Naive B cell (primary cell): Measurements from ENCODE around the gene CCDC141. TPM values are rescaled to one million over a fixed set of nuclear protein-coding genes. Genes with fewer than 3 reads are reported as not detected.
A peak's percentile ranks its signal among the peaks of the same experiment; 100 is the strongest.

Source experiments
- ATAC-seq, 2 donors: fragments of 150-1000 bp; cut with Tn5 transposase; 2 replicates each; pipeline ENCODE4 v1.10.0; 2021; ENCODE audit warnings: low read depth in 2 of 2, mild to moderate bottlenecking in 2 of 2, moderate library complexity in 2 of 2
- DNase-seq: peaks from one replicate; pipeline ENCODE4 v3.0.0; 2022
- H3K27ac Mint-ChIP-seq, 6 donors: one replicate each; pipeline ENCODE4 v1.8.0; 2020 to 2022; ENCODE audit warnings: mild to moderate bottlenecking in 6 of 6, mixed read lengths in 6 of 6, moderate library complexity in 5 of 6, inconsistent platforms in 2 of 6
- H3K27me3 Mint-ChIP-seq, 3 donors: one replicate each; pipeline ENCODE4 v1.8.0; 2021 to 2022; ENCODE audit warnings: mixed read lengths in 3 of 3, mild to moderate bottlenecking in 1 of 3
- H3K36me3 Mint-ChIP-seq, 2 donors: one replicate each; pipeline ENCODE4 v1.8.0; 2020 to 2022; ENCODE audit warnings: mixed read lengths in 2 of 2, inconsistent platforms in 1 of 2, mild to moderate bottlenecking in 1 of 2
- H3K4me1 Mint-ChIP-seq, 3 donors: one replicate each; pipeline ENCODE4 v1.8.0; 2020 to 2022; ENCODE audit warnings: mixed read lengths in 3 of 3, inconsistent platforms in 1 of 3, mild to moderate bottlenecking in 1 of 3, moderate library complexity in 1 of 3
- H3K4me3 Mint-ChIP-seq, 8 donors: one replicate each; pipeline ENCODE4 v1.8.0; 2020 to 2022; ENCODE audit warnings: mild to moderate bottlenecking in 8 of 8, mixed read lengths in 8 of 8, moderate library complexity in 8 of 8, inconsistent platforms in 2 of 8
- H3K9me3 Mint-ChIP-seq, 7 donors: one replicate each; pipeline ENCODE4 v1.8.0; 2020 to 2022; ENCODE audit warnings: mixed read lengths in 7 of 7, mild to moderate bottlenecking in 5 of 7, inconsistent platforms in 2 of 7, moderate library complexity in 1 of 7
- polyA plus RNA-seq, 6 donors: library from polyadenylated mRNA; unstranded; fragments of 300-500 nt; fragmentation: Illumina TruSeq; gene quantifications; one replicate each; pipeline ENCODE4 v1.2.3, GENCODE V29; 2021; ENCODE audit warnings: low read depth in 6 of 6

CCDC141 gene
- polyA plus RNA-seq, 6 donors from 2014 or later, result 3.3 to 20.1 (median 7.5) TPM

- Mint-ChIP-seq H3K4me3 (no peak overlapping the region), H3K27me3 (no peaks in the 10 kb centered on the region), H3K4me1 (peaks cover 0 to 5% (median 0%) of the 10 kb centered on the region in 3 donors), H3K27ac (no peak overlapping the region), H3K9me3 (peaks cover 4 to 10% (median 8%) of the 10 kb centered on the region in 7 donors), H3K36me3 (peaks cover 10 to 11% of the 10 kb centered on the region in 2 donors)
- DNase-seq (no peak), ATAC-seq (no peak)
Observed at GRCh38 chr2:178949151-178949550, 100.8 kb downstream of the CCDC141 start.

- peaks cover 4 to 10% (median 8%) of the 10 kb centered on the region in 7 donors for H3K9me3 Mint-ChIP-seq
- DNase-seq (no peak), ATAC-seq (no peak)
- peaks cover 10 to 11% of the 10 kb centered on the region in 2 donors for H3K36me3 Mint-ChIP-seq
- no peaks in the 10 kb centered on the region for H3K27me3 Mint-ChIP-seq
- H3K4me3 Mint-ChIP-seq, result no peak overlapping the region
- peaks cover 0 to 5% (median 0%) of the 10 kb centered on the region in 3 donors for H3K4me1 Mint-ChIP-seq
- peak overlapping the region in 1 of 6 donors; percentile 3 for H3K27ac Mint-ChIP-seq
Observed at GRCh38 chr2:178947006-178947405, 102.9 kb downstream of the CCDC141 start.

GRCh38 chr2:178946494-178946893 lies 103.4 kb downstream of the CCDC141 start:
- H3K27ac Mint-ChIP-seq, result no peak overlapping the region
- DNase-seq, result no peak
- no peak overlapping the region for H3K4me3 Mint-ChIP-seq
- ATAC-seq, result no peak
- H3K36me3 Mint-ChIP-seq, result peaks cover 10 to 11% of the 10 kb centered on the region in 2 donors
- H3K27me3 Mint-ChIP-seq, result no peaks in the 10 kb centered on the region
- peaks cover 4 to 10% (median 8%) of the 10 kb centered on the region in 7 donors for H3K9me3 Mint-ChIP-seq
- H3K4me1 Mint-ChIP-seq, result peaks cover 0 to 5% (median 0%) of the 10 kb centered on the region in 3 donors

GRCh38 chr2:178943745-178944144 lies 106.2 kb downstream of the CCDC141 start:
- H3K4me3 Mint-ChIP-seq, result no peak overlapping the region
- peaks cover 11 to 14% of the 10 kb centered on the region in 2 donors for H3K36me3 Mint-ChIP-seq
- no peak overlapping the region for H3K27ac Mint-ChIP-seq

GRCh38 chr2:178934571-178934970 lies 115.4 kb downstream of the CCDC141 start:
- peaks cover 16 to 48% of the 10 kb centered on the region in 2 donors for H3K36me3 Mint-ChIP-seq
- H3K9me3 Mint-ChIP-seq, result peaks cover 12 to 44% (median 22%) of the 10 kb centered on the region in 7 donors
- no peaks in the 10 kb centered on the region for H3K4me1 Mint-ChIP-seq

More at GRCh38 chr2:178943745-178944144, 106.2 kb downstream of the CCDC141 start:
- DNase-seq (no peak), ATAC-seq (no peak)
- H3K27me3 Mint-ChIP-seq, result no peaks in the 10 kb centered on the region
- H3K9me3 Mint-ChIP-seq, result peaks cover 4 to 10% (median 9%) of the 10 kb centered on the region in 7 donors
- no peaks in the 10 kb centered on the region for H3K4me1 Mint-ChIP-seq

GRCh38 chr2:178933493-178933892 lies 116.4 kb downstream of the CCDC141 start:
- Mint-ChIP-seq H3K4me3 (no peak overlapping the region), H3K27me3 (no peaks in the 10 kb centered on the region), H3K27ac (no peak overlapping the region), H3K4me1 (no peaks in the 10 kb centered on the region), H3K9me3 (peaks cover 12 to 44% (median 22%) of the 10 kb centered on the region in 7 donors), H3K36me3 (peaks cover 16 to 47% of the 10 kb centered on the region in 2 donors)
- ATAC-seq, result no peak
- DNase-seq, result no peak

More at GRCh38 chr2:178934571-178934970, 115.4 kb downstream of the CCDC141 start:
- DNase-seq, result no peak
- no peak overlapping the region for H3K4me3 Mint-ChIP-seq
- H3K27me3 Mint-ChIP-seq, result no peaks in the 10 kb centered on the region
- H3K27ac Mint-ChIP-seq, result no peak overlapping the region
- no peak for ATAC-seq

- DNase-seq, result no peak
- H3K9me3 Mint-ChIP-seq, result peaks cover 0 to 18% (median 8%) of the 10 kb centered on the region in 7 donors
- H3K36me3 Mint-ChIP-seq, result peaks cover 0 to 15% of the 10 kb centered on the region in 2 donors
- ATAC-seq, result no peak
- peaks cover 0 to 8% (median 4%) of the 10 kb centered on the region in 3 donors for H3K4me1 Mint-ChIP-seq
- peak overlapping the region in 1 of 6 donors; percentile 42 for H3K27ac Mint-ChIP-seq
- no peaks in the 10 kb centered on the region for H3K27me3 Mint-ChIP-seq
- H3K4me3 Mint-ChIP-seq, result peak overlapping the region in 1 of 8 donors; percentile 35
Observed at GRCh38 chr2:178928077-178928476, 121.9 kb downstream of the CCDC141 start.

GRCh38 chr2:178927173-178927572 lies 122.8 kb downstream of the CCDC141 start:
- Mint-ChIP-seq H3K4me3 (peak overlapping the region in 2 of 8 donors; percentile 20 to 35), H3K36me3 (peaks cover 0 to 15% of the 10 kb centered on the region in 2 donors), H3K27ac (peak overlapping the region in 2 of 6 donors; percentile 42 to 46), H3K4me1 (peaks cover 0 to 8% (median 4%) of the 10 kb centered on the region in 3 donors), H3K27me3 (no peaks in the 10 kb centered on the region), H3K9me3 (peaks cover 0 to 18% (median 8%) of the 10 kb centered on the region in 7 donors)
- ATAC-seq (no peak), DNase-seq (no peak)

- no peak for DNase-seq
- Mint-ChIP-seq H3K9me3 (no peaks in the 10 kb centered on the region), H3K4me3 (no peak overlapping the region), H3K27me3 (no peaks in the 10 kb centered on the region), H3K36me3 (no peaks in the 10 kb centered on the region), H3K4me1 (peaks cover 0 to 8% (median 4%) of the 10 kb centered on the region in 3 donors), H3K27ac (peak overlapping the region in 1 of 6 donors; percentile 66)
- ATAC-seq, result no peak
Observed at GRCh38 chr2:178924817-178925216, 125.1 kb downstream of the CCDC141 start.

GRCh38 chr2:178923546-178923945 lies 126.4 kb downstream of the CCDC141 start:
- Mint-ChIP-seq H3K27ac (no peak overlapping the region), H3K4me3 (no peak overlapping the region), H3K9me3 (no peaks in the 10 kb centered on the region), H3K4me1 (peaks cover 0 to 8% (median 4%) of the 10 kb centered on the region in 3 donors), H3K36me3 (no peaks in the 10 kb centered on the region), H3K27me3 (no peaks in the 10 kb centered on the region)
- ATAC-seq (no peak), DNase-seq (no peak)

GRCh38 chr2:178920916-178921513 lies 128.9 kb downstream of the CCDC141 start:
- Mint-ChIP-seq H3K36me3 (no peaks in the 10 kb centered on the region), H3K4me1 (no peaks in the 10 kb centered on the region), H3K27ac (no peak overlapping the region), H3K4me3 (no peak overlapping the region), H3K9me3 (no peaks in the 10 kb centered on the region), H3K27me3 (no peaks in the 10 kb centered on the region)
- DNase-seq (no peak), ATAC-seq (no peak)

GRCh38 chr2:178917555-178917954 lies 132.4 kb downstream of the CCDC141 start:
- no peaks in the 10 kb centered on the region for H3K27me3 Mint-ChIP-seq
- ATAC-seq, result no peak
- DNase-seq, result no peak
- H3K36me3 Mint-ChIP-seq, result no peaks in the 10 kb centered on the region
- no peak overlapping the region for H3K4me3 Mint-ChIP-seq
- no peak overlapping the region for H3K27ac Mint-ChIP-seq
- H3K4me1 Mint-ChIP-seq, result peaks cover 0 to 7% (median 2%) of the 10 kb centered on the region in 3 donors
- no peaks in the 10 kb centered on the region for H3K9me3 Mint-ChIP-seq

GRCh38 chr2:178915423-178916173 lies 134.3 kb downstream of the CCDC141 start:
- H3K27ac Mint-ChIP-seq, result no peak overlapping the region
- H3K36me3 Mint-ChIP-seq, result no peaks in the 10 kb centered on the region
- ATAC-seq, result no peak
- H3K27me3 Mint-ChIP-seq, result no peaks in the 10 kb centered on the region
- peaks cover 0 to 7% (median 2%) of the 10 kb centered on the region in 3 donors for H3K4me1 Mint-ChIP-seq
- H3K9me3 Mint-ChIP-seq, result no peaks in the 10 kb centered on the region
- no peak for DNase-seq
- no peak overlapping the region for H3K4me3 Mint-ChIP-seq
